Gastroesophageal sphincter (tissue), 4 donors: ENCODE measurements around the gene MRPL49. TPM values are rescaled to one million over a fixed set of nuclear protein-coding genes. Genes with fewer than 3 reads are reported as not detected.

Experiments used
- ATAC-seq: fragments of 150-250 bp; one replicate; pipeline ENCODE4 v1.9.1; 2016; ENCODE audit warnings: mild to moderate bottlenecking, moderate library complexity
- H3K27ac ChIP-seq, 4 donors: fragments of 200-600 bp; sonication (generic) in 3 of 4; 1 replicate in 3 of 4; 2 replicates in 1 of 4; pipeline ENCODE4 v1.5.1; 2016 to 2019
- H3K27me3 ChIP-seq: fragments of 200-600 bp; sonication (generic); one replicate; pipeline ENCODE4 v1.5.1; 2019
- H3K36me3 ChIP-seq, 2 donors: fragments of 200-600 bp; sonication (generic); one replicate each; pipeline ENCODE4 v1.5.1; 2019; ENCODE audit warnings: control low read depth in 1 of 2
- H3K4me1 ChIP-seq, 3 donors: fragments of 200-600 bp; sonication (generic); 1 replicate in 2 of 3; 2 replicates in 1 of 3; pipeline ENCODE4 v1.5.1; 2016 to 2019; ENCODE audit warnings: control low read depth in 2 of 3
- H3K4me3 ChIP-seq, 2 donors: fragments of 200-600 bp; sonication (generic); one replicate each; pipeline ENCODE4 v1.5.1; 2019; ENCODE audit warnings: mild to moderate bottlenecking in 1 of 2, moderate library complexity in 1 of 2
- H3K9me3 ChIP-seq, 3 donors: fragments of 200-600 bp; sonication (generic); one replicate each; pipeline ENCODE4 v1.5.1; 2017 to 2019; ENCODE audit warnings: control low read depth in 2 of 3
- CTCF ChIP-seq, 4 experiments: fragments of 200-600 bp in 2 of 4; fragments of 450-650 bp in 2 of 4; sonication (generic) in 1 of 4; IDR thresholded peaks; one replicate each; pipeline ENCODE4 v1.5.1; 2017 to 2019; ENCODE audit warnings: antibody characterized with exemption in 4 of 4, mild to moderate bottlenecking in 2 of 4, moderate library complexity in 2 of 4
- EP300 ChIP-seq: sonication (generic); formaldehyde crosslinking; IDR thresholded peaks from one replicate; pipeline ENCODE4 v1.6.1; 2017; ENCODE audit warnings: antibody characterized with exemption, mild to moderate bottlenecking
- POLR2A ChIP-seq, 2 donors: fragments of 450-650 bp; IDR thresholded peaks; one replicate each; pipeline ENCODE4 v1.6.1; 2017; ENCODE audit warnings: antibody characterized with exemption in 2 of 2, mild to moderate bottlenecking in 2 of 2, moderate library complexity in 1 of 2
- POLR2AphosphoS5 ChIP-seq: sonication (generic); formaldehyde crosslinking; IDR thresholded peaks from one replicate; pipeline ENCODE4 v1.6.1; 2017; ENCODE audit warnings: antibody characterized with exemption
- WGBS, 2 donors: methylation state at CpG; one replicate each; pipeline ENCODE4 v1.1.5; 2018; ENCODE audit warnings: low coverage in 1 of 2; 5-methylcytosine and 5-hydroxymethylcytosine counted together
- total RNA-seq, 4 donors: library from RNA; depleted of rRNA; stranded (reverse); fragments of >200 nt; gene quantifications; one replicate each; pipeline ENCODE4 v1.1.0, GENCODE V29; 2016

Gene MRPL49
- total RNA-seq, 4 donors from 2014 or later, result 83.9 to 114 (median 94.1) TPM

- no peak for ATAC-seq
- Histone ChIP-seq H3K27me3 (no peaks in the 10 kb centered on the region), H3K4me3 (no peak overlapping the region), H3K4me1 (no peaks in the 10 kb centered on the region), H3K9me3 (no peaks in the 10 kb centered on the region), H3K27ac (no peak overlapping the region), H3K36me3 (no peaks in the 10 kb centered on the region)
- TF ChIP-seq POLR2AphosphoS5 (no peak), EP300 (no peak), POLR2A (IDR thresholded peaks at IDR 0.05) (no peak)
- WGBS, 2 donors, result 49 to 60% methylated on average over 2 to 3 of the region's 3 CpGs
These were observed 35.2 kb downstream of the MRPL49 start for GRCh38 chr11:65157336-65157735.

- WGBS, 2 donors, result 61 to 65% methylated on average over 4 to 5 of the region's 5 CpGs
- no peak for ATAC-seq
- no peaks in the 10 kb centered on the region for H3K36me3 ChIP-seq
- H3K27ac ChIP-seq, result no peak overlapping the region
- H3K4me3 ChIP-seq, result no peak overlapping the region
- H3K9me3 ChIP-seq, result no peaks in the 10 kb centered on the region
- no peaks in the 10 kb centered on the region for H3K4me1 ChIP-seq
- no peaks in the 10 kb centered on the region for H3K27me3 ChIP-seq
- TF ChIP-seq POLR2AphosphoS5 (no peak), CTCF (IDR thresholded peaks at IDR 0.05) (no peak), EP300 (no peak), POLR2A (IDR thresholded peaks at IDR 0.05) (no peak)
These were observed 36.9 kb downstream of the MRPL49 start for GRCh38 chr11:65159012-65159411.

GRCh38 chr11:65160643-65161042 is 38.5 kb downstream of the MRPL49 start:
- no peaks in the 10 kb centered on the region for H3K4me1 ChIP-seq
- H3K36me3 ChIP-seq, result no peaks in the 10 kb centered on the region
- no peaks in the 10 kb centered on the region for H3K27me3 ChIP-seq
- no peak overlapping the region for H3K27ac ChIP-seq
- H3K9me3 ChIP-seq, result no peaks in the 10 kb centered on the region
- no peak overlapping the region for H3K4me3 ChIP-seq
- WGBS, 2 donors, result 73 to 77% methylated on average over 2 to 3 of the region's 3 CpGs
- no peak for TF ChIP-seq POLR2A (IDR thresholded peaks at IDR 0.05)
- no peak for TF ChIP-seq POLR2AphosphoS5
- no peak for TF ChIP-seq EP300
- TF ChIP-seq CTCF (IDR thresholded peaks at IDR 0.05), result no peak
- no peak for ATAC-seq

- no peak overlapping the region for H3K4me3 ChIP-seq
- ATAC-seq, result no peak
- no peaks in the 10 kb centered on the region for H3K36me3 ChIP-seq
- H3K4me1 ChIP-seq, result no peaks in the 10 kb centered on the region
- TF ChIP-seq CTCF (IDR thresholded peaks at IDR 0.05) (no peak), POLR2AphosphoS5 (no peak), POLR2A (IDR thresholded peaks at IDR 0.05) (no peak), EP300 (no peak)
- H3K27ac ChIP-seq, result no peak overlapping the region
- 80 to 95% methylated on average over 1 to 2 of the region's 2 CpGs for WGBS, 2 donors
- peaks cover 12% of the 10 kb centered on the region for H3K27me3 ChIP-seq
- no peaks in the 10 kb centered on the region for H3K9me3 ChIP-seq
These were observed 41.6 kb downstream of the MRPL49 start for GRCh38 chr11:65163684-65164083.

- peak overlapping the region in 1 of 2 donors; percentile 28 for H3K4me3 ChIP-seq
- H3K4me1 ChIP-seq, result no peaks in the 10 kb centered on the region
- no peaks in the 10 kb centered on the region for H3K9me3 ChIP-seq
- no peak overlapping the region for H3K27ac ChIP-seq
- H3K36me3 ChIP-seq, result no peaks in the 10 kb centered on the region
- WGBS, 2 donors, result 33 to 38% methylated on average over 24 to 31 of the region's 31 CpGs
- no peak for ATAC-seq
- H3K27me3 ChIP-seq, result peaks cover 12% of the 10 kb centered on the region
- TF ChIP-seq POLR2A (IDR thresholded peaks at IDR 0.05), result no peak
- no peak for TF ChIP-seq POLR2AphosphoS5
- TF ChIP-seq CTCF (IDR thresholded peaks at IDR 0.05), result no peak
These were observed 43.5 kb downstream of the MRPL49 start for GRCh38 chr11:65165410-65166317.
